Measurements from ENCODE around the gene ERCC4. TPM values are rescaled to one million over a fixed set of nuclear protein-coding genes. Genes with fewer than 3 reads are reported as not detected.

ERCC4 gene
- total RNA-seq, 2 donors from 2014 or later: 12.9 to 18.2 TPM

- Histone ChIP-seq H3K36me3 (ENCODE audit: control insufficient read depth, insufficient read depth, low read length) (no peaks in the 10 kb centered on the region), H3K4me1 (ENCODE audit: control insufficient read depth, insufficient read depth, low read length) (no peaks in the 10 kb centered on the region), H3K9me3 (ENCODE audit: control insufficient read depth, low read length) (no peaks in the 10 kb centered on the region), H3K27ac (ENCODE audit: low read depth, low read length) (no peak overlapping the region), H3K9ac (ENCODE audit: extremely low read depth, low read length, poor library complexity, severe bottlenecking) (no peak overlapping the region), H3K4me3 (ENCODE audit: low read length) (no peak overlapping the region), H3K27me3 (ENCODE audit: control insufficient read depth, insufficient read depth, low read length, poor library complexity, severe bottlenecking) (no peaks in the 10 kb centered on the region)
- no peaks in the 10 kb centered on the region for H3K27me3 Mint-ChIP-seq (ENCODE audit: insufficient read depth)
- TF ChIP-seq CTCF (conservative IDR thresholded peaks at IDR 0.05): no peak
- no peaks in the 10 kb centered on the region for H3K4me1 Mint-ChIP-seq
- no peaks in the 10 kb centered on the region for H3K36me3 Mint-ChIP-seq (ENCODE audit: low read depth)
- no peak overlapping the region for H3K27ac Mint-ChIP-seq
- H3K9me3 Mint-ChIP-seq: no peaks in the 10 kb centered on the region
- H3K4me3 Mint-ChIP-seq: no peak overlapping the region
- no peak for DNase-seq
Observed at GRCh38 chr16:13970708-13971422, 50.9 kb downstream of the ERCC4 start.

- Mint-ChIP-seq H3K4me3 (no peak overlapping the region), H3K27me3 (ENCODE audit: insufficient read depth) (no peaks in the 10 kb centered on the region), H3K36me3 (ENCODE audit: low read depth) (no peaks in the 10 kb centered on the region), H3K9me3 (no peaks in the 10 kb centered on the region), H3K4me1 (no peaks in the 10 kb centered on the region), H3K27ac (no peak overlapping the region)
- H3K4me1 ChIP-seq (ENCODE audit: control insufficient read depth, insufficient read depth, low read length): no peaks in the 10 kb centered on the region
- no peak overlapping the region for H3K9ac ChIP-seq (ENCODE audit: extremely low read depth, low read length, poor library complexity, severe bottlenecking)
- no peak for DNase-seq
- no peaks in the 10 kb centered on the region for H3K27me3 ChIP-seq (ENCODE audit: control insufficient read depth, insufficient read depth, low read length, poor library complexity, severe bottlenecking)
- no peaks in the 10 kb centered on the region for H3K9me3 ChIP-seq (ENCODE audit: control insufficient read depth, low read length)
- 91 to 95% methylated on average over 5 to 9 of the region's 9 CpGs for WGBS, 2 experiments (ENCODE audit: insufficient coverage in 1 of 2, insufficient read length in 1 of 2)
- no peak for TF ChIP-seq CTCF (conservative IDR thresholded peaks at IDR 0.05)
- no peak overlapping the region for H3K27ac ChIP-seq (ENCODE audit: low read depth, low read length)
- H3K36me3 ChIP-seq (ENCODE audit: control insufficient read depth, insufficient read depth, low read length): no peaks in the 10 kb centered on the region
- no peak overlapping the region for H3K4me3 ChIP-seq (ENCODE audit: low read length)
Observed at GRCh38 chr16:13973321-13974023, 53.5 kb downstream of the ERCC4 start.

- H3K27me3 ChIP-seq (ENCODE audit: control insufficient read depth, insufficient read depth, low read length, poor library complexity, severe bottlenecking): no peaks in the 10 kb centered on the region
- H3K27ac ChIP-seq (ENCODE audit: low read depth, low read length): no peak overlapping the region
- H3K9ac ChIP-seq (ENCODE audit: extremely low read depth, low read length, poor library complexity, severe bottlenecking): no peak overlapping the region
- Mint-ChIP-seq H3K4me3 (no peak overlapping the region), H3K4me1 (no peaks in the 10 kb centered on the region), H3K27me3 (ENCODE audit: insufficient read depth) (no peaks in the 10 kb centered on the region), H3K27ac (no peak overlapping the region), H3K9me3 (no peaks in the 10 kb centered on the region), H3K36me3 (ENCODE audit: low read depth) (no peaks in the 10 kb centered on the region)
- no peaks in the 10 kb centered on the region for H3K4me1 ChIP-seq (ENCODE audit: control insufficient read depth, insufficient read depth, low read length)
- H3K4me3 ChIP-seq (ENCODE audit: low read length): no peak overlapping the region
- no peak for DNase-seq
- WGBS, 2 experiments (ENCODE audit: insufficient coverage in 1 of 2, insufficient read length in 1 of 2): 94 to 95% methylated on average over 3 to 5 of the region's 6 CpGs
- TF ChIP-seq CTCF (conservative IDR thresholded peaks at IDR 0.05): no peak
- no peaks in the 10 kb centered on the region for H3K9me3 ChIP-seq (ENCODE audit: control insufficient read depth, low read length)
- no peaks in the 10 kb centered on the region for H3K36me3 ChIP-seq (ENCODE audit: control insufficient read depth, insufficient read depth, low read length)
Observed at GRCh38 chr16:13977177-13977576, 57.2 kb downstream of the ERCC4 start.
